ENCODE data around the gene CPHXL2.

CPHXL2 gene

DNA sequence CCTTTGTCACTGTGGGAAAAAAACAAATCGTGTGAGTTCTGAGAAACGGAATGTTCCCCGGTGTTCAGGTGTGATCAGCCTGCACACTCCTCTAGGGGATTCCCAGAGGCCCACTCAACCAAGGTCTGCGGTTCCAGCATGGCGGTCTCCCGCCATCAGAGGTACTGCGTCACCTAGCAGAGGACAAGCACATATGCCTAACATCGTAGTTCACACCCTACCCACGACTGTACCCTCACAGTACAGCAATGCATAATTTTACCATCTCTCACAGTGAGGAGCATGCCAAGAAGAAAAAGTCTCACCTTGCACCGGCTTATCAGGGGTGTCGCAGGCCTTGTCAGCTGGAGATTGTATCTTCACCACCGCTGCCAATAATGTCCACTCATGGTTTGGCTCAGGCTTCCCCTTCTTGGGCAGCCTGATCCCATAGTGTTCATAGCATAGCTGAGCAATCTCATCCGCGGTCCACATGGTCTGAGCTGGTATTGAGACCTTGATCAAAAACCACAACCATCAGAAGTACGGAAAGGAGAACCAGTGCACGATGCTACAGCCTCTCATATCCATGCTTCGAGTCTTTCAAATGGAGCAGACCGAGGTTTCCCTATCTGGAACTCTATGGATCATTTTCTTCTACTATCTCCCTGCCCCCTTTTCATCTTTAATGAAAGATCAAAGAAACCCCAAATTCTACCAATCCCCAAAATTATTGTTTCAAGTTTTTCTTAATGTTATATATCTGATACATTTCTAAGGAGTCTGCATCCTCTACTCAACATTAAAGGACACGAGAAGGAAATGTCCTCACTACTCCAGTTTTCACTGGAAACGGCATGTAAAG, 56.3 kb downstream of the CPHXL2 start:
- ATAC-seq (ENCODE audit: low read depth): no peak
- Histone ChIP-seq H3K36me3 (ENCODE audit: low read depth) (peaks cover 59% of the 10 kb centered on the region), H3K4me1 (ENCODE audit: insufficient read depth, poor library complexity, severe bottlenecking) (peaks cover 12% of the 10 kb centered on the region), H3K9me3 (ENCODE audit: severe bottlenecking) (no peaks in the 10 kb centered on the region), H3K27ac (ENCODE audit: poor library complexity, severe bottlenecking) (no peak overlapping the region), H3K27me3 (ENCODE audit: insufficient read depth, poor library complexity, severe bottlenecking) (no peaks in the 10 kb centered on the region), H3K4me3 (ENCODE audit: severe bottlenecking) (no peak overlapping the region)
- no peak for DNase-seq (ENCODE audit: low spot score)
- TF ChIP-seq, protein P1, sequence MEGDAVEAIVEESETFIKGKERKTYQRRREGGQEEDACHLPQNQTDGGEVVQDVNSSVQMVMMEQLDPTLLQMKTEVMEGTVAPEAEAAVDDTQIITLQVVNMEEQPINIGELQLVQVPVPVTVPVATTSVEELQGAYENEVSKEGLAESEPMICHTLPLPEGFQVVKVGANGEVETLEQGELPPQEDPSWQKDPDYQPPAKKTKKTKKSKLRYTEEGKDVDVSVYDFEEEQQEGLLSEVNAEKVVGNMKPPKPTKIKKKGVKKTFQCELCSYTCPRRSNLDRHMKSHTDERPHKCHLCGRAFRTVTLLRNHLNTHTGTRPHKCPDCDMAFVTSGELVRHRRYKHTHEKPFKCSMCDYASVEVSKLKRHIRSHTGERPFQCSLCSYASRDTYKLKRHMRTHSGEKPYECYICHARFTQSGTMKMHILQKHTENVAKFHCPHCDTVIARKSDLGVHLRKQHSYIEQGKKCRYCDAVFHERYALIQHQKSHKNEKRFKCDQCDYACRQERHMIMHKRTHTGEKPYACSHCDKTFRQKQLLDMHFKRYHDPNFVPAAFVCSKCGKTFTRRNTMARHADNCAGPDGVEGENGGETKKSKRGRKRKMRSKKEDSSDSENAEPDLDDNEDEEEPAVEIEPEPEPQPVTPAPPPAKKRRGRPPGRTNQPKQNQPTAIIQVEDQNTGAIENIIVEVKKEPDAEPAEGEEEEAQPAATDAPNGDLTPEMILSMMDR (IDR thresholded peaks at IDR 0.05; ENCODE audit: poor library complexity, severe bottlenecking): no peak

DNA sequence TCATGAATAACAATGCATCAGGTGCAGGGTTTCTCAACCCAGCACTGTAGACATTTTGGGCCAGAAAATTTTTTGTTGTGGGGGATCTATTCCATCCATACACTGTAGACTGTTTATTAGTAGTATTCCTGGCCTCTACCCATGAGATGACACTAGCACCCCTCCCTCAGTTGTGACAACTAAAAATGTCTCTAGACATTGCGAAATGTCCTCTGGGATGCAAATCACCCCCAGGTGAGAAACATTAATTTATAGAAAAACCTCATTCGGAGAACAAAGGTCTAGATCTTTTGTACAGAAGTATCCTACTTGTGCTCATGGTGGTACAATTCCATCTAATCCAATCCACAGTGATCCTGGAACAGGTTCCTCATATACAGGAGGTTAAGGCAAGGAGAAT, 58.0 kb downstream of the CPHXL2 start:
- no peak overlapping the region for H3K27ac ChIP-seq (ENCODE audit: poor library complexity, severe bottlenecking)
- TF ChIP-seq, protein P1 (IDR thresholded peaks at IDR 0.05; ENCODE audit: poor library complexity, severe bottlenecking): no peak
- no peaks in the 10 kb centered on the region for H3K27me3 ChIP-seq (ENCODE audit: insufficient read depth, poor library complexity, severe bottlenecking)
- H3K4me1 ChIP-seq (ENCODE audit: insufficient read depth, poor library complexity, severe bottlenecking): peaks cover 23% of the 10 kb centered on the region
- H3K9me3 ChIP-seq (ENCODE audit: severe bottlenecking): no peaks in the 10 kb centered on the region
- peaks cover 70% of the 10 kb centered on the region for H3K36me3 ChIP-seq (ENCODE audit: low read depth)
- ATAC-seq (ENCODE audit: low read depth) (no peak), DNase-seq (ENCODE audit: low spot score) (no peak)
- H3K4me3 ChIP-seq (ENCODE audit: severe bottlenecking): no peak overlapping the region

DNA sequence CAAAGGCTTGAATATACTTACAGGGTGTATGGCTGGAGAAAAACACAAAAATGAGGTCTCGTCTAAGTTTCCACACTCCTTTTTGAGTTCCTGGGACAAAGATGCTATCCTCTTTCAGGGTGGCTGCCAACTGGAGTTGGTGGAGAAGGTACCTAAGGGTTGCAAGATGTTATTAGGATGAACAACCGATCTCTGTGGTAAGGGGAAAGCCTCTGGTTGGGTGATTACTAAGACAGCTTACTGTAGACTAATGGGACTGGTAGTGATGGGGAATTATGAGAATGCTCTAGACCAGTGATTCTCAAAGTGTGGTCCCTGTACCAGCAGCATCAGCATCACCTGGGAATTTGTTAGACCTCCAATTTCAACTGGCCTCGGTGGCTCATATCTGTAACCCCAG, 59.7 kb downstream of the CPHXL2 start:
- no peak for ATAC-seq (ENCODE audit: low read depth)
- no peak for DNase-seq (ENCODE audit: low spot score)
- H3K4me3 ChIP-seq (ENCODE audit: severe bottlenecking): no peak overlapping the region
- no peaks in the 10 kb centered on the region for H3K9me3 ChIP-seq (ENCODE audit: severe bottlenecking)
- peaks cover 87% of the 10 kb centered on the region for H3K36me3 ChIP-seq (ENCODE audit: low read depth)
- no peaks in the 10 kb centered on the region for H3K27me3 ChIP-seq (ENCODE audit: insufficient read depth, poor library complexity, severe bottlenecking)
- TF ChIP-seq, protein P1 (IDR thresholded peaks at IDR 0.05; ENCODE audit: poor library complexity, severe bottlenecking): no peak
- no peak overlapping the region for H3K27ac ChIP-seq (ENCODE audit: poor library complexity, severe bottlenecking)
- peaks cover 23% of the 10 kb centered on the region for H3K4me1 ChIP-seq (ENCODE audit: insufficient read depth, poor library complexity, severe bottlenecking)

DNA sequence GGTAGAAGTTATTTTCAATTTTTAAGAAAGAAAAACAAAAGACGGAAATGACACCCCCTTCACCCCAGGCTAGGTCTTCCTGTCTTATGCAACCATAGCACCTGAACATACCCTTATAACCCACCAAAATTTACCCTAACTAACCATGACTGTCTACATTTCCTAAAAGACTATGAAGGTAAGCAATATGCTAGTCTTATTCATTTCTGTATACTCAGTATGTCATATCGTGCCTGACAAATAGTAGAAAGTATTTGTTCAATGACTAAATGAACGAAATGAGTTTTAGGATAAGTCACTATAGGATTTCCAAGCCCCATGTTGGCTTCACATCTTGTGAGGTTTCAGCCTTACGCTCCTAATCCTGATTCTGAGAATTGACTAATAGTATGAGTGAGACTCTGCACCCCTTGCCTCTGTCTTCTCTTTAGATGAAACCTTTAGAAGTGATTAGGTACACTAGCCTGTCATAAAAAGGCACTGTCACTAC, 60.2 kb downstream of the CPHXL2 start:
- Histone ChIP-seq H3K27me3 (ENCODE audit: insufficient read depth, poor library complexity, severe bottlenecking) (no peaks in the 10 kb centered on the region), H3K4me1 (ENCODE audit: insufficient read depth, poor library complexity, severe bottlenecking) (peaks cover 19% of the 10 kb centered on the region), H3K4me3 (ENCODE audit: severe bottlenecking) (no peak overlapping the region), H3K9me3 (ENCODE audit: severe bottlenecking) (no peaks in the 10 kb centered on the region), H3K36me3 (ENCODE audit: low read depth) (peaks cover 91% of the 10 kb centered on the region), H3K27ac (ENCODE audit: poor library complexity, severe bottlenecking) (no peak overlapping the region)
- TF ChIP-seq, protein P1 (IDR thresholded peaks at IDR 0.05; ENCODE audit: poor library complexity, severe bottlenecking): no peak
- DNase-seq (ENCODE audit: low spot score) (no peak), ATAC-seq (ENCODE audit: low read depth) (no peak)

DNA sequence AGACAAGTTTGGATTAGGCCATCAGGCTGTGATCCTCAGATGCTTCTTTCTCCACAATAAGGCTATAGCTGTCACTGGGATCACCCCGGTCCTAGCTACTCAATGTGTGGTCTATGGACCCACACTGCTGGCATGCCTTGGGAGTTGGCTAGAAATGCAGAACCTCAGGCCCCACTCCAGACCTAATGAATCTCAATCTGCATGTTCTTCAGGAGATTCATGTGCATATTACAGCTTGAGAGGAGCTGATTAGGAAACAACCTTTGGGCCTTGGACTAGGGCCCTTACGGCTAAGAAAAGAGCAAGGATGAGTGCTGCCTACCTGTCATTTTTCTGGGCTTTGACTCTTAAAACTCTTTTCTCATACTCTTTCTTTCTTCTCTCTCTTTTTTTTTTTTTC, 61.2 kb downstream of the CPHXL2 start:
- Histone ChIP-seq H3K36me3 (ENCODE audit: low read depth) (peaks cover 92% of the 10 kb centered on the region), H3K27ac (ENCODE audit: poor library complexity, severe bottlenecking) (peak overlapping the region; percentile 71), H3K9me3 (ENCODE audit: severe bottlenecking) (no peaks in the 10 kb centered on the region), H3K27me3 (ENCODE audit: insufficient read depth, poor library complexity, severe bottlenecking) (no peaks in the 10 kb centered on the region), H3K4me3 (ENCODE audit: severe bottlenecking) (no peak overlapping the region), H3K4me1 (ENCODE audit: insufficient read depth, poor library complexity, severe bottlenecking) (peaks cover 12% of the 10 kb centered on the region)
- TF ChIP-seq, protein P1 (IDR thresholded peaks at IDR 0.05; ENCODE audit: poor library complexity, severe bottlenecking): no peak
- DNase-seq (ENCODE audit: low spot score) (no peak), ATAC-seq (ENCODE audit: low read depth) (no peak)

Data from RWPE2 (cell line).